K562 (cell line): Measurements from ENCODE around the gene ZBTB38. TPM values are rescaled to one million over a fixed set of nuclear protein-coding genes. Genes with fewer than 3 reads are reported as not detected.
A peak's percentile ranks its signal among the peaks of the same experiment; 100 is the strongest.

Experiments used
- ATF1 ChIP-seq, 2 experiments: fragments of 450-650 bp in 1 of 2; IDR thresholded peaks; 2 replicates each; pipeline ENCODE4 v1.6.1; 2016; ENCODE audit warnings: missing compliant biosample characterization in 1 of 2, missing genetic modification characterization in 1 of 2
- BDP1 ChIP-seq: IDR thresholded peaks from 3 replicates; pipeline ENCODE4 v1.6.1; 2011; ENCODE audit not compliant: insufficient read length, insufficient read depth
- CXXC5 ChIP-seq: fragments of 250-450 bp; sonication (Bioruptor Pico); IDR thresholded peaks from 2 replicates; pipeline ENCODE4 v1.8.0; 2022; ENCODE audit warnings: inconsistent platforms, mild to moderate bottlenecking, moderate library complexity
- EP300 ChIP-seq: IDR thresholded peaks from 2 replicates; pipeline ENCODE4 v1.6.1; 2012; ENCODE audit warnings: low read length, improper control_type of control experiment
- KLF10 ChIP-seq: fragments of 250-450 bp; sonication (Bioruptor Pico); IDR thresholded peaks from 2 replicates; pipeline ENCODE4 v1.6.1; 2021; ENCODE audit warnings: matching md5 sums
- NRF1 ChIP-seq, 2 experiments: fragments of 450-650 bp; IDR thresholded peaks in 1 of 2; conservative IDR thresholded peaks in 1 of 2; 2 replicates each; pipeline ENCODE4 v1.6.1; 2014; ENCODE audit warnings: mild to moderate bottlenecking in 2 of 2
- RAD21 ChIP-seq, 2 experiments: fragments of 250-450 bp in 1 of 2; fragments of 450-650 bp in 1 of 2; sonication (Bioruptor Pico) in 1 of 2; formaldehyde crosslinking in 1 of 2; IDR thresholded peaks in 1 of 2; conservative IDR thresholded peaks in 1 of 2; 2 replicates each; pipeline versions ENCODE4 v1.4.0 to v1.8.0; 2020 to 2022; ENCODE audit warnings: mild to moderate bottlenecking in 2 of 2, moderate library complexity in 1 of 2
- ZNF12 ChIP-seq: sonication (generic); formaldehyde crosslinking; IDR thresholded peaks from 2 replicates; pipeline ENCODE4 v1.4.0; 2020; ENCODE audit warnings: mild to moderate bottlenecking, missing genetic modification reagents
- ZNF707 ChIP-seq: fragments of 250-450 bp; sonication (Bioruptor Pico); conservative IDR thresholded peaks from 2 replicates; pipeline ENCODE4 v1.8.0; 2022; ENCODE audit warnings: inconsistent platforms, mild to moderate bottlenecking, moderate library complexity
- polyA plus RNA-seq, 8 experiments: library from polyadenylated mRNA; depleted of rRNA in 4 of 8; stranded (reverse) in 5 of 8; unstranded in 3 of 8; fragments of >200 nt; fragmentation: Nextera tagmentation in 2 of 8; fragmentation: Illumina TruSeq in 1 of 8; extraction: Ambion mirVana in 2 of 8; extraction: Trizol in 1 of 8; gene quantifications; 2 replicates each; pipeline versions ENCODE4 v1.2.1 to v1.2.3, GENCODE V29; 2011 to 2014; ENCODE audit warnings: inconsistent platforms in 1 of 8, missing spikeins in 1 of 8
- total RNA-seq, 7 experiments: library from RNA; depleted of rRNA in 6 of 7; stranded (reverse); fragments of >200 nt in 6 of 7; fragmentation: Illumina TruSeq in 2 of 7; extraction: Trizol in 2 of 7; gene quantifications; 2 replicates each; pipeline versions ENCODE4 v1.2.1 to v1.2.3, GENCODE V29; 2011 to 2021; ENCODE audit warnings: low replicate concordance in 1 of 7
- TF ChIP-seq, protein P1 (sequence below): sonication (generic); formaldehyde crosslinking; IDR thresholded peaks from 2 replicates; pipeline ENCODE4 v1.8.0; 2022; ENCODE audit warnings: mild to moderate bottlenecking, missing genetic modification reagents
- TF ChIP-seq, protein P2 (sequence below): fragments of 250-450 bp; sonication (Bioruptor Pico); IDR thresholded peaks from 2 replicates; pipeline ENCODE4 v1.4.0; 2020; ENCODE audit warnings: mild to moderate bottlenecking, moderate library complexity
- TF ChIP-seq, protein P3 (sequence below): fragments of 250-450 bp; sonication (Bioruptor Pico); IDR thresholded peaks from 2 replicates; pipeline ENCODE4 v1.4.0; 2020
- TF ChIP-seq, protein P4 (sequence below), 2 experiments: fragments of 450-650 bp; conservative IDR thresholded peaks; 2 replicates each; pipeline ENCODE4 v1.6.1; 2017; ENCODE audit warnings: mild to moderate bottlenecking in 2 of 2, moderate library complexity in 2 of 2
- TF ChIP-seq, protein P5 (sequence below): sonication (generic); formaldehyde crosslinking; IDR thresholded peaks from 2 replicates; pipeline ENCODE4 v1.8.1; 2023; ENCODE audit warnings: mild to moderate bottlenecking, missing genetic modification reagents

ZBTB38 gene
- total and polyA plus RNA-seq, 9 of the 15 experiments (the other 6 are each of a cell fraction or from before 2014, with no cell fraction given), result 12.1 to 39.4 (median 22.9) TPM

DNA sequence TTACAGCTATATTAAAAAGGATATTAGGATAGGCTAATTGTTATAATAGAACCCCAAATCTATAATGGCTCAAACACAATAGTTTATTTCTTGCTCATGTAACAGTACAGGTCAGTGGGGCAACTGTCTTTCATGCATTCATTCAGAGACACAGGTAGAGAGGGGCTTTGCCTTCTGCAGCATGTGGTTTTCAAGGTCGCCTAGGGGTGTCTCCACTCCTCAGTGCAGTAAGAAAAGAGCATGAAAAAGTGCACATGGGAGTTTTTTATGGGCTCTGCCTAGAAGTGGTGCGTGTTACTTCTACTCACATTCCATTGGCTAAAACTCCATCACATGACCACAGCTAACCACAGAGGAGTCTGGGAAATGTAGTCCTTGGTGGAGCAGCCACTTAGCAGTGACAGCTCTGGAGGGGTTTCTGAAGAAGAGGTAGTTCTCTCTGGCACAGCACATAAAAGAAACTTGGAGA is 1.8 kb downstream of the ZBTB38 start (continued):
- TF ChIP-seq, protein P1, sequence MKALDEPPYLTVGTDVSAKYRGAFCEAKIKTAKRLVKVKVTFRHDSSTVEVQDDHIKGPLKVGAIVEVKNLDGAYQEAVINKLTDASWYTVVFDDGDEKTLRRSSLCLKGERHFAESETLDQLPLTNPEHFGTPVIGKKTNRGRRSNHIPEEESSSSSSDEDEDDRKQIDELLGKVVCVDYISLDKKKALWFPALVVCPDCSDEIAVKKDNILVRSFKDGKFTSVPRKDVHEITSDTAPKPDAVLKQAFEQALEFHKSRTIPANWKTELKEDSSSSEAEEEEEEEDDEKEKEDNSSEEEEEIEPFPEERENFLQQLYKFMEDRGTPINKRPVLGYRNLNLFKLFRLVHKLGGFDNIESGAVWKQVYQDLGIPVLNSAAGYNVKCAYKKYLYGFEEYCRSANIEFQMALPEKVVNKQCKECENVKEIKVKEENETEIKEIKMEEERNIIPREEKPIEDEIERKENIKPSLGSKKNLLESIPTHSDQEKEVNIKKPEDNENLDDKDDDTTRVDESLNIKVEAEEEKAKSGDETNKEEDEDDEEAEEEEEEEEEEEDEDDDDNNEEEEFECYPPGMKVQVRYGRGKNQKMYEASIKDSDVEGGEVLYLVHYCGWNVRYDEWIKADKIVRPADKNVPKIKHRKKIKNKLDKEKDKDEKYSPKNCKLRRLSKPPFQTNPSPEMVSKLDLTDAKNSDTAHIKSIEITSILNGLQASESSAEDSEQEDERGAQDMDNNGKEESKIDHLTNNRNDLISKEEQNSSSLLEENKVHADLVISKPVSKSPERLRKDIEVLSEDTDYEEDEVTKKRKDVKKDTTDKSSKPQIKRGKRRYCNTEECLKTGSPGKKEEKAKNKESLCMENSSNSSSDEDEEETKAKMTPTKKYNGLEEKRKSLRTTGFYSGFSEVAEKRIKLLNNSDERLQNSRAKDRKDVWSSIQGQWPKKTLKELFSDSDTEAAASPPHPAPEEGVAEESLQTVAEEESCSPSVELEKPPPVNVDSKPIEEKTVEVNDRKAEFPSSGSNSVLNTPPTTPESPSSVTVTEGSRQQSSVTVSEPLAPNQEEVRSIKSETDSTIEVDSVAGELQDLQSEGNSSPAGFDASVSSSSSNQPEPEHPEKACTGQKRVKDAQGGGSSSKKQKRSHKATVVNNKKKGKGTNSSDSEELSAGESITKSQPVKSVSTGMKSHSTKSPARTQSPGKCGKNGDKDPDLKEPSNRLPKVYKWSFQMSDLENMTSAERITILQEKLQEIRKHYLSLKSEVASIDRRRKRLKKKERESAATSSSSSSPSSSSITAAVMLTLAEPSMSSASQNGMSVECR (CRISPR knock-in tag), result no peak
- TF ChIP-seq KLF10 (CRISPR knock-in tag) (no peak), ATF1 (CRISPR knock-in tag; IDR thresholded peaks at IDR 0.05) (no peak), ATF1 (tag; IDR thresholded peaks at IDR 0.05) (peak; percentile 85), NRF1 (conservative IDR thresholded peaks at IDR 0.05 in 1 of 2, IDR thresholded peaks at IDR 0.05 in 1 of 2) (peak; percentile 17 to 38; a peak in 1 of 4 replicates), EP300 (peak; percentile 34; the same call in 1 of the 2 replicates), ZNF707 (CRISPR knock-in tag) (no peak), BDP1 (no peak), CXXC5 (CRISPR knock-in tag) (peak; percentile 85), RAD21 (CRISPR knock-in tag; conservative IDR thresholded peaks at IDR 0.05 in 1 of 2, IDR thresholded peaks at IDR 0.05 in 1 of 2) (peak; percentile 49 to 58), ZNF12 (CRISPR knock-in tag) (no peak)
- TF ChIP-seq, protein P2, sequence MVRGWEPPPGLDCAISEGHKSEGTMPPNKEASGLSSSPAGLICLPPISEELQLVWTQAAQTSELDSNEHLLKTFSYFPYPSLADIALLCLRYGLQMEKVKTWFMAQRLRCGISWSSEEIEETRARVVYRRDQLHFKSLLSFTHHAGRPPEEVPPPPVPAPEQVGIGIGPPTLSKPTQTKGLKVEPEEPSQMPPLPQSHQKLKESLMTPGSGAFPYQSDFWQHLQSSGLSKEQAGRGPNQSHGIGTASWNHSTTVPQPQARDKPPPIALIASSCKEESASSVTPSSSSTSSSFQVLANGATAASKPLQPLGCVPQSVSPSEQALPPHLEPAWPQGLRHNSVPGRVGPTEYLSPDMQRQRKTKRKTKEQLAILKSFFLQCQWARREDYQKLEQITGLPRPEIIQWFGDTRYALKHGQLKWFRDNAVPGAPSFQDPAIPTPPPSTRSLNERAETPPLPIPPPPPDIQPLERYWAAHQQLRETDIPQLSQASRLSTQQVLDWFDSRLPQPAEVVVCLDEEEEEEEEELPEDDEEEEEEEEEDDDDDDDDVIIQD (CRISPR knock-in tag), result no peak
- TF ChIP-seq, protein P3, sequence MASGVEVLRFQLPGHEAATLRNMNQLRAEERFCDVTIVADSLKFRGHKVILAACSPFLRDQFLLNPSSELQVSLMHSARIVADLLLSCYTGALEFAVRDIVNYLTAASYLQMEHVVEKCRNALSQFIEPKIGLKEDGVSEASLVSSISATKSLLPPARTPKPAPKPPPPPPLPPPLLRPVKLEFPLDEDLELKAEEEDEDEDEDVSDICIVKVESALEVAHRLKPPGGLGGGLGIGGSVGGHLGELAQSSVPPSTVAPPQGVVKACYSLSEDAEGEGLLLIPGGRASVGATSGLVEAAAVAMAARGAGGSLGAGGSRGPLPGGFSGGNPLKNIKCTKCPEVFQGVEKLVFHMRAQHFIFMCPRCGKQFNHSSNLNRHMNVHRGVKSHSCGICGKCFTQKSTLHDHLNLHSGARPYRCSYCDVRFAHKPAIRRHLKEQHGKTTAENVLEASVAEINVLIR (CRISPR knock-in tag), result 0 out of 2 replicates have a peak, but pooled peaks have one; percentile 33
- TF ChIP-seq, protein P4, sequence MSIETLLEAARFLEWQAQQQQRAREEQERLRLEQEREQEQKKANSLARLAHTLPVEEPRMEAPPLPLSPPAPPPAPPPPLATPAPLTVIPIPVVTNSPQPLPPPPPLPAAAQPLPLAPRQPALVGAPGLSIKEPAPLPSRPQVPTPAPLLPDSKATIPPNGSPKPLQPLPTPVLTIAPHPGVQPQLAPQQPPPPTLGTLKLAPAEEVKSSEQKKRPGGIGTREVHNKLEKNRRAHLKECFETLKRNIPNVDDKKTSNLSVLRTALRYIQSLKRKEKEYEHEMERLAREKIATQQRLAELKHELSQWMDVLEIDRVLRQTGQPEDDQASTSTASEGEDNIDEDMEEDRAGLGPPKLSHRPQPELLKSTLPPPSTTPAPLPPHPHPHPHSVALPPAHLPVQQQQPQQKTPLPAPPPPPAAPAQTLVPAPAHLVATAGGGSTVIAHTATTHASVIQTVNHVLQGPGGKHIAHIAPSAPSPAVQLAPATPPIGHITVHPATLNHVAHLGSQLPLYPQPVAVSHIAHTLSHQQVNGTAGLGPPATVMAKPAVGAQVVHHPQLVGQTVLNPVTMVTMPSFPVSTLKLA (conservative IDR thresholded peaks at IDR 0.05), result peak; percentile 83 to 91
- TF ChIP-seq, protein P5, sequence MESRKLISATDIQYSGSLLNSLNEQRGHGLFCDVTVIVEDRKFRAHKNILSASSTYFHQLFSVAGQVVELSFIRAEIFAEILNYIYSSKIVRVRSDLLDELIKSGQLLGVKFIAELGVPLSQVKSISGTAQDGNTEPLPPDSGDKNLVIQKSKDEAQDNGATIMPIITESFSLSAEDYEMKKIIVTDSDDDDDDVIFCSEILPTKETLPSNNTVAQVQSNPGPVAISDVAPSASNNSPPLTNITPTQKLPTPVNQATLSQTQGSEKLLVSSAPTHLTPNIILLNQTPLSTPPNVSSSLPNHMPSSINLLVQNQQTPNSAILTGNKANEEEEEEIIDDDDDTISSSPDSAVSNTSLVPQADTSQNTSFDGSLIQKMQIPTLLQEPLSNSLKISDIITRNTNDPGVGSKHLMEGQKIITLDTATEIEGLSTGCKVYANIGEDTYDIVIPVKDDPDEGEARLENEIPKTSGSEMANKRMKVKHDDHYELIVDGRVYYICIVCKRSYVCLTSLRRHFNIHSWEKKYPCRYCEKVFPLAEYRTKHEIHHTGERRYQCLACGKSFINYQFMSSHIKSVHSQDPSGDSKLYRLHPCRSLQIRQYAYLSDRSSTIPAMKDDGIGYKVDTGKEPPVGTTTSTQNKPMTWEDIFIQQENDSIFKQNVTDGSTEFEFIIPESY, result no peak
